ENCODE results near the gene SMIM43.

Gene SMIM43

GRCh38 chr4:121791481-121791880, 26.5 kb upstream of the SMIM43 start:
- no peaks in the 10 kb centered on the region for H3K9me3 Mint-ChIP-seq
- H3K4me3 Mint-ChIP-seq, result no peak overlapping the region
- H3K27ac Mint-ChIP-seq (ENCODE audit: low read depth), result no peak overlapping the region
- DNase-seq (ENCODE audit: low spot score in 2 of 2) (no peak), ATAC-seq (replicated peaks; ENCODE audit: extremely low read depth, poor library complexity, severe bottlenecking) (no peak)
- peaks cover 12% of the 10 kb centered on the region for H3K4me1 Mint-ChIP-seq
- H3K36me3 Mint-ChIP-seq (ENCODE audit: insufficient read depth), result no peaks in the 10 kb centered on the region
- H3K27me3 Mint-ChIP-seq, result peaks cover 38% of the 10 kb centered on the region

GRCh38 chr4:121790976-121791375, 26.0 kb upstream of the SMIM43 start:
- DNase-seq (ENCODE audit: low spot score in 2 of 2) (no peak), ATAC-seq (replicated peaks; ENCODE audit: extremely low read depth, poor library complexity, severe bottlenecking) (no peak)
- Mint-ChIP-seq H3K36me3 (ENCODE audit: insufficient read depth) (no peaks in the 10 kb centered on the region), H3K4me1 (peaks cover 8% of the 10 kb centered on the region), H3K4me3 (no peak overlapping the region), H3K9me3 (no peaks in the 10 kb centered on the region), H3K27me3 (peaks cover 39% of the 10 kb centered on the region), H3K27ac (ENCODE audit: low read depth) (no peak overlapping the region)

- H3K27me3 Mint-ChIP-seq, result peaks cover 46% of the 10 kb centered on the region
- no peak overlapping the region for H3K27ac Mint-ChIP-seq (ENCODE audit: low read depth)
- DNase-seq (ENCODE audit: low spot score in 2 of 2), result no peak
- H3K4me1 Mint-ChIP-seq, result peaks cover under 1% of the 10 kb centered on the region
- no peaks in the 10 kb centered on the region for H3K36me3 Mint-ChIP-seq (ENCODE audit: insufficient read depth)
- H3K9me3 Mint-ChIP-seq, result no peaks in the 10 kb centered on the region
- ATAC-seq (replicated peaks; ENCODE audit: extremely low read depth, poor library complexity, severe bottlenecking), result no peak
- H3K4me3 Mint-ChIP-seq, result no peak overlapping the region
These were observed 25.2 kb upstream of the SMIM43 start for GRCh38 chr4:121789960-121790829.

GRCh38 chr4:121789455-121789854, 24.5 kb upstream of the SMIM43 start:
- H3K27ac Mint-ChIP-seq (ENCODE audit: low read depth), result no peak overlapping the region
- DNase-seq (ENCODE audit: low spot score in 2 of 2) (no peak), ATAC-seq (replicated peaks; ENCODE audit: extremely low read depth, poor library complexity, severe bottlenecking) (no peak)
- H3K27me3 Mint-ChIP-seq, result peaks cover 49% of the 10 kb centered on the region
- no peaks in the 10 kb centered on the region for H3K9me3 Mint-ChIP-seq
- no peaks in the 10 kb centered on the region for H3K4me1 Mint-ChIP-seq
- no peak overlapping the region for H3K4me3 Mint-ChIP-seq
- no peaks in the 10 kb centered on the region for H3K36me3 Mint-ChIP-seq (ENCODE audit: insufficient read depth)

- H3K27me3 Mint-ChIP-seq, result peaks cover 49% of the 10 kb centered on the region
- no peak for ATAC-seq (replicated peaks; ENCODE audit: extremely low read depth, poor library complexity, severe bottlenecking)
These were observed 23.9 kb upstream of the SMIM43 start for GRCh38 chr4:121788896-121789295.

GRCh38 chr4:121786221-121786620, 21.3 kb upstream of the SMIM43 start:
- ATAC-seq (replicated peaks; ENCODE audit: extremely low read depth, poor library complexity, severe bottlenecking), result no peak
- H3K9me3 Mint-ChIP-seq, result no peaks in the 10 kb centered on the region

More at GRCh38 chr4:121788896-121789295, 23.9 kb upstream of the SMIM43 start:
- Mint-ChIP-seq H3K36me3 (ENCODE audit: insufficient read depth) (no peaks in the 10 kb centered on the region), H3K9me3 (no peaks in the 10 kb centered on the region), H3K4me3 (no peak overlapping the region), H3K4me1 (no peaks in the 10 kb centered on the region), H3K27ac (ENCODE audit: low read depth) (no peak overlapping the region)
- DNase-seq (ENCODE audit: low spot score in 2 of 2), result no peak

GRCh38 chr4:121785479-121785878, 20.5 kb upstream of the SMIM43 start:
- no peak overlapping the region for H3K27ac Mint-ChIP-seq (ENCODE audit: low read depth)
- H3K4me1 Mint-ChIP-seq, result no peaks in the 10 kb centered on the region
- no peaks in the 10 kb centered on the region for H3K9me3 Mint-ChIP-seq
- peaks cover 56% of the 10 kb centered on the region for H3K27me3 Mint-ChIP-seq
- no peak for DNase-seq (ENCODE audit: low spot score in 2 of 2)
- no peaks in the 10 kb centered on the region for H3K36me3 Mint-ChIP-seq (ENCODE audit: insufficient read depth)
- no peak for ATAC-seq (replicated peaks; ENCODE audit: extremely low read depth, poor library complexity, severe bottlenecking)
- H3K4me3 Mint-ChIP-seq, result no peak overlapping the region

More at GRCh38 chr4:121786221-121786620, 21.3 kb upstream of the SMIM43 start:
- Mint-ChIP-seq H3K27ac (ENCODE audit: low read depth) (no peak overlapping the region), H3K4me1 (no peaks in the 10 kb centered on the region), H3K27me3 (peaks cover 57% of the 10 kb centered on the region), H3K36me3 (ENCODE audit: insufficient read depth) (no peaks in the 10 kb centered on the region), H3K4me3 (no peak overlapping the region)
- no peak for DNase-seq (ENCODE audit: low spot score in 2 of 2)

- no peak for ATAC-seq (replicated peaks; ENCODE audit: extremely low read depth, poor library complexity, severe bottlenecking)
- DNase-seq (ENCODE audit: low spot score in 2 of 2), result no peak
- Mint-ChIP-seq H3K4me3 (no peak overlapping the region), H3K9me3 (no peaks in the 10 kb centered on the region), H3K36me3 (ENCODE audit: insufficient read depth) (no peaks in the 10 kb centered on the region), H3K27me3 (peaks cover 51% of the 10 kb centered on the region), H3K4me1 (no peaks in the 10 kb centered on the region), H3K27ac (ENCODE audit: low read depth) (no peak overlapping the region)
These were observed 20.0 kb upstream of the SMIM43 start for GRCh38 chr4:121784975-121785374.

- H3K4me3 Mint-ChIP-seq, result no peak overlapping the region
- H3K27me3 Mint-ChIP-seq, result peaks cover 47% of the 10 kb centered on the region
- no peaks in the 10 kb centered on the region for H3K4me1 Mint-ChIP-seq
- H3K27ac Mint-ChIP-seq (ENCODE audit: low read depth), result no peak overlapping the region
- no peaks in the 10 kb centered on the region for H3K36me3 Mint-ChIP-seq (ENCODE audit: insufficient read depth)
- ATAC-seq (replicated peaks; ENCODE audit: extremely low read depth, poor library complexity, severe bottlenecking), result no peak
- H3K9me3 Mint-ChIP-seq, result no peaks in the 10 kb centered on the region
- DNase-seq (ENCODE audit: low spot score in 2 of 2), result no peak
These were observed 19.4 kb upstream of the SMIM43 start for GRCh38 chr4:121784401-121784800.

- Mint-ChIP-seq H3K27ac (ENCODE audit: low read depth) (no peak overlapping the region), H3K4me1 (peaks cover under 1% of the 10 kb centered on the region), H3K36me3 (ENCODE audit: insufficient read depth) (no peaks in the 10 kb centered on the region), H3K4me3 (no peak overlapping the region), H3K9me3 (no peaks in the 10 kb centered on the region), H3K27me3 (peaks cover 35% of the 10 kb centered on the region)
- no peak for DNase-seq (ENCODE audit: low spot score in 2 of 2)
- ATAC-seq (replicated peaks; ENCODE audit: extremely low read depth, poor library complexity, severe bottlenecking), result no peak
These were observed 18.2 kb upstream of the SMIM43 start for GRCh38 chr4:121783210-121783609.

- Mint-ChIP-seq H3K9me3 (no peaks in the 10 kb centered on the region), H3K4me3 (no peak overlapping the region), H3K36me3 (ENCODE audit: insufficient read depth) (peaks cover 3% of the 10 kb centered on the region), H3K4me1 (peaks cover 21% of the 10 kb centered on the region), H3K27me3 (peaks cover 11% of the 10 kb centered on the region), H3K27ac (ENCODE audit: low read depth) (no peak overlapping the region)
- ATAC-seq (replicated peaks; ENCODE audit: extremely low read depth, poor library complexity, severe bottlenecking), result no peak
- no peak for DNase-seq (ENCODE audit: low spot score in 2 of 2)
These were observed 14.1 kb upstream of the SMIM43 start for GRCh38 chr4:121778991-121779628.

GRCh38 chr4:121777625-121778024, 12.7 kb upstream of the SMIM43 start:
- Mint-ChIP-seq H3K27ac (ENCODE audit: low read depth) (peak overlapping the region; percentile 41), H3K4me3 (peak overlapping the region; percentile 26), H3K36me3 (ENCODE audit: insufficient read depth) (peaks cover 3% of the 10 kb centered on the region), H3K4me1 (peaks cover 21% of the 10 kb centered on the region), H3K9me3 (no peaks in the 10 kb centered on the region), H3K27me3 (peaks cover 11% of the 10 kb centered on the region)
- DNase-seq (ENCODE audit: low spot score in 2 of 2) (no peak), ATAC-seq (replicated peaks; ENCODE audit: extremely low read depth, poor library complexity, severe bottlenecking) (no peak)
